SH-SY5Y (cell line): ENCODE results near the gene PTPN3.

Source experiments
- GATA2 ChIP-seq: IDR thresholded peaks from 2 replicates; pipeline ENCODE4 v1.6.1; 2011; ENCODE audit warnings: mild to moderate bottlenecking, low read depth, low read length
- GATA3 ChIP-seq: IDR thresholded peaks from 2 replicates; pipeline ENCODE4 v1.6.1; 2011; ENCODE audit warnings: low read depth, mild to moderate bottlenecking, low read length, moderate library complexity

Gene PTPN3

GRCh38 chr9:109454041-109454440 lies 44.1 kb downstream of the PTPN3 start:
- TF ChIP-seq GATA2 (no peak), GATA3 (no peak)

DNA sequence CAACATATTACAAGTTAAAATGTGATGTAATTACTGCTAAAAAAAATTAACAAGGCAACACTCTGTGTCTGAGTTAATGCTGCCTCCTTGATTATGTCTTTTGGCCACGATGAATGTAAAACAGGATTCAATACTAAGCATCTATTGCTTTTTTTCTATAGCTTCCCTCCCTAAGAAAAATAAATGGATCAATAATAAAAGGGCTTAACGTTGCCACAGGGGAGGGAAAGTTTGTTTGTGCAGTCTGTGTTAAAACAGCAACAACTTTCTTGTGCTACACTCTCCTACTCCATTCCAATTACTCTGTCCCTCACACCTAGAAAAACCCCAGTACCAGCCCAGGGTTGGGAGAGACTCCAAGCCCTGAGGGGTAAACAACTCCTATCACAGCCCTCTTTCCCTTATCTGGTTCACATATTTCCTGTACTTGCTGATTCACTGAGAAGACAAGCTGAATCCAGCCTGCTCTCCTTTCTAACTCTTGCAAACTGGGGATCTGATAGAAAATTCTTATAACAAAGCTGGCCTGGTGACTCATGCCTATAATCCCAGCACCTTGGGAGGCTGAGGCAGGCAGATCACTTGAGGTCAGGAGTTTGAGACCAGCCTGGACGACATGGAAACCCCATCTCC lies 44.8 kb downstream of the PTPN3 start:
- TF ChIP-seq GATA2, result peak; percentile 92
- TF ChIP-seq GATA3, result peak; percentile 40; the same call in 1 of the 2 replicates

DNA sequence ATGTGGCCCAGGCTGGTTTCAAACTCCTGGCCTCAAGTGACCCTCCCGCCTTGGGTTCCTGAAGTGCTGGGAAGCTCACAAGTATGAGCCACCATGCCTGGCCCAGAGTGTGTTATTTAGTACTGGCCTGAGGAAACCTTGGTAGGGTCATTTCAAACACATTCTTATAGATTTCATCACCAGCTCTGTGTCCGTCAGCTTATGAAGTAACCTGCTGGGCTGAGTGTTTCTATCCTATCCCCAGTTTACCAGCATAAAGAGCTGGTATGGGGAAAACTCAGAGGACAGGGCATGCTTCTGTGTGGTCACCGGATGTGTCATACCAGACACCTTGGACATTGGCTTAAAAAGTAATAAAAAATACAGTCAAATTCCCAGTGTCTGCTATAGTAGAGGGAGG lies 45.3 kb downstream of the PTPN3 start:
- TF ChIP-seq GATA3 (no peak), GATA2 (no peak)

GRCh38 chr9:109451311-109452025 lies 46.6 kb downstream of the PTPN3 start:
- TF ChIP-seq GATA3 (no peak), GATA2 (no peak)

DNA sequence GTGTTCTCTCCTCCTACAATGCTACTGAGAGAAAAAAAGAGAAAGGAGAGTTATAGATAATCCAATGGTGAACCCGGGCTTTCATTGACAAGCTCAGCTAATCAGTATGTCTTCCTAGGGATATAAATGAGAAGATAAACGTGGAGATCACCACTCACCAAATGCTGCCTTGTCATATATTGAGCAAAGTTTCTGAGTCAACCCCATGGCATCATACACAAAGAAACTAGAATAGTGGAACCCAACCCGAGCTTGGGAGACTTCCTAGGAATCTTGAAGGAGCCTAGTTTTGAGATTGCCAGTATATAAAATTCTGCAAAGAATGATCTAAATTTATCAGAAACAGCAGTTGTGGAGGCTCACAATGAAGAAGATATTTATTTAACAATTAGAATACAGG lies 47.8 kb downstream of the PTPN3 start:
- TF ChIP-seq GATA3 (no peak), GATA2 (no peak)

DNA sequence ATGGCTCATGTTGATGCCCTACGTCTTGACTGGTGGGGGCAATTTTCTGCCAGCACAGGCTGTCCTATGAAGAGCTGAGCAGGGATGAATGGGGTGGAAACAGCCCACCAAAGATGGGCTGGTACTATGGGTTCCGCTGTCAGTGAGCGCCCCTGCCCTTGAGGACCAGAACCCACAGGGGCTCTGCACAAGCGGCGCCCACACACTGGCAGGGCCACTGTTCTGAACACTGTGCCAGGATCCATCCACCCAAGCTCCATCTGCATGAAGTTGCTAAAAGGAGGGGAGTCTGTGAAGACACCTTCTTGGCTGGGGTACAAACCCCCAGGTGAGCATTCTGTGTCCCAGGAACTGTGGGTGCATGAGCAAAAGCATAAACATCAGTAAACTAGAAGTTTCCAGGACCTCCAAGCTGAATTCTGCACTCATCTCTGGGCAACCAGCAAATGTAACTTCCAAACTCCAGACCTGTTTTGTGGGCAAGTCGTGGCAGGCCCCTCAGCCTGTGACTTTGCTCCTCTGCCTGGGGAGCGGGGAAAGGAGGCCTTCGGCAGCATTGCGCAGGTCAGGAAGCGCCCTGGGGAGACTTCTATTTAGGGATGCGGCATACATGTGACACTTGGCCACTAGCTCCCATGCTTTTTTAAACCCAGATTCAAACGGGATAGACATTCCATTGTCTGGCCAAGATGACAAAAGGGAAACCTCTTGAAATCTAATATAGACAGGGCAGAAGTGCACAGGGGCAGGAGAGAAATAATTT lies 48.9 kb downstream of the PTPN3 start:
- no peak for TF ChIP-seq GATA3
- TF ChIP-seq GATA2, result no peak

DNA sequence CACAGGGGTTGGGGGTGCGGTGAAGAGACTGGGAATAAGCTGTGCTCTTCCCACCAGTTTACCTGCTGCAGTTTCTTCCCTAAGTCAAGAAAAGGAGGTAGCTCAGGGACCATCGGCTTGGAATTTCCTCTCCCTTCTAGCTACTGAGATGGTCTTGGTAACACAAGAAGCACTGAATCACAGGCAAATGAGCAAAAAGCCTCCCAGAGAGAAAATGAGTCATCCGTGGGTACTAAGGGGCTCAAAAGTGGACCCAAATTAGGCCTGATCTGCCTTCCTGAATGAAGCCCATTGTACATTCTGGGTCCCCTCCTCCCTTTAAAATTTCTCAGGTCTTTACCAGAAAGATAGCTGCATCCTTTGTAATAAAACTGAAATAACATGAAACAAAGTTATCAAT lies 49.9 kb downstream of the PTPN3 start:
- TF ChIP-seq GATA2, result no peak
- no peak for TF ChIP-seq GATA3

- no peak for TF ChIP-seq GATA2
- TF ChIP-seq GATA3, result no peak
These were observed 50.6 kb downstream of the PTPN3 start for GRCh38 chr9:109447329-109448076.

DNA sequence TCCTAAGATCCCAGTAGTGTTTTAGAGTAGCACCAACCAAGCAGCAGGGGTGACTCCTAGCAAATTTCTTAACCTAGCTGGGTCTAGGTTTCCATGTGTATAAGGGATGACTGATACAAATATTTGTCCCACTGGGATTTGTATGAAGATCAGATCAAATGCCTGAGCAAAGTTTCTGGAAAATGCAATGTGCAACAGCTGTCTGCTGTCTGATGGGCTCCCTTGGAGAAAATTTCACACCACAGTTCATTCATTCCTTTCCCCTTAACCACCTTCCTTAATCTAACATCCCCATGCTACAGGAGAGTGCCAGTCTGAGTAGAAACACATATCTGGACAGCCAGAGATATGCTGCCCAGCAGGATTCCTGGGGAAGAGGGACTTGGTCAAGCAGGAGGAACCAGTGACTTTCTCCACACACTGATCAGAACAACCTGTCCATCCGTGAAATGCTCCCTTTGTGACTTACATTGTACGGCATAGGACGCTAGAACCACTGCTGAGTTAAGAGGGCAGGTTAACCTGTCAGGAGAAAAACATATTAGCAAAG lies 53.3 kb downstream of the PTPN3 start:
- TF ChIP-seq GATA2, result no peak
- TF ChIP-seq GATA3, result no peak

DNA sequence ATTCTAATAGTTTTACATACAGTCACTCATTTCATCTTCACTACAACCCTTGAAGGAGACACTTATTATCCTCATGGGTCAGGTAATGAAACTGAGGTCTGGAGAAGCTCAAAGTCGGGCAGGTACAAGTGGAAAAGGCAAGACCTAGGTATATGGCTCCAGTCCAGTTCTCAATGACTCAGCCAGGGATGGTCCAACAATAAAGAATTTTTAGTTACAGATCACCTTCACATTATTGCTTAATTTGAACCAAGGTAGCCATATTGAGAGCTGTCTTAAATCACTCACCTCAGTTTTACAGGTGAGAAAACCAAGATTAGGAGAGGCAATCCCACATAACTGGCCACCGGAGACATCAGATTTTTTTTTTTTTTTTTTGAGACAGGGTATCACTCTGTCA lies 55.4 kb downstream of the PTPN3 start:
- no peak for TF ChIP-seq GATA3
- TF ChIP-seq GATA2, result no peak

DNA sequence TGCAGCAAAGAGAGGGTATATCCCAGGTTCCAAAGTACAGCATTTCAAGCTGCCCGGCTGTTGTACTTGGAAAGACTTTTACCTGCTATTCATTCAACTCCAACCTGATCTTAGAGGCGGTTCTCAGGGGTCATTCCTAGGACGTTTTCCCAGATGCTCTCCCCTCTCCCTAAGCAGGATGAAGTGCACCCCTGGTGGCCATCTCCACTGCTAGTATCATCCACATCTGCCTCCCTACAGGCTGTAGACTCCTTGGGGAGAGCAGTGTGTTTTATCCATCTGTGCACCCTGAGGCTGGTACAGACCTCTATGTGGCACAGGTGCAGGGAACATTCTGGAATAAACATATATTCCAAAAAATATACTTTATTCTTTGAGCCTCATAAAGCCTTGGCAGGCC lies 56.8 kb downstream of the PTPN3 start:
- no peak for TF ChIP-seq GATA2
- TF ChIP-seq GATA3, result no peak

DNA sequence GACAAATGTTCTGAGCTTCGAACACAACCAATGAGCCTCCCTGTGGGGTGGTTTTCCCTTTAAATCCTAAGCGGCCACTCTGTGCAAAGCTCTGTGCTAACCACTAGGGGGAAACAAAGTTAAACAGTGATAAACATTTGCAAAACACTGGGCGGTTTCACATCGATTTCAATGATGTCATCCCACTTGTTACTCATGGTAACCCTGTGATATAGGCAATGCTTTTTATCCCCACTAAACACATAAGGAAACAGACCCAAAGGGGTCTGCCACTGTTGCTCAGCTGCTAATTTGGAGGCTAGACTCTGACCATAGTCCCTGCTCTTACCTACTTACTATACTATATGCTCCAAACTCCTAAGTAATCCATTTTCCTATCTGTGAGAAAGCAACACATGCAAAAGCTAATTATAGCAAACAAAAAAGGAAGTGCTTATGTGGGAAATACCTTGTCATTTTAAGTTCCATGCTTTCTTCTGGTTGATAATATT lies 57.3 kb downstream of the PTPN3 start:
- no peak for TF ChIP-seq GATA2
- TF ChIP-seq GATA3, result no peak

- TF ChIP-seq GATA3, result no peak
- TF ChIP-seq GATA2, result no peak
These were observed 58.0 kb downstream of the PTPN3 start for GRCh38 chr9:109440117-109440515.

GRCh38 chr9:109439378-109440116 lies 58.6 kb downstream of the PTPN3 start:
- TF ChIP-seq GATA3 (no peak), GATA2 (no peak)
